SK-MEL-5 (cell line): ENCODE measurements around the gene SMIM30. TPM values are rescaled to one million over a fixed set of nuclear protein-coding genes. Genes with fewer than 3 reads are reported as not detected.
"Not testable (repeated sequence)": the region's sequence is repeated elsewhere in the genome, so short reads cannot be mapped to it uniquely, and the experiment has no call there.

Experiments
- DNase-seq: peaks from one replicate; pipeline ENCODE4 v3.0.0-alpha.2; 2016; ENCODE audit warnings: low read depth, low spot score
- in situ Hi-C: cut with HindIII; loops from 2 replicates; pipeline ENCODE4 v1.10.0; 2016; ENCODE audit warnings: low sequenced_read_pairs, high pct_unique_total_duplicates, low pct_unique_long_range_greater_than_20kb
- polyA plus RNA-seq, 2 experiments: library from polyadenylated mRNA; depleted of rRNA; stranded (reverse); fragments of >200 nt; gene quantifications; 2 replicates each; pipeline ENCODE4 v1.2.3, GENCODE V29; 2015
- total RNA-seq: library from RNA; depleted of rRNA; stranded (reverse); fragments of >200 nt; shearing (Covaris generic); gene quantifications from 2 replicates; pipeline ENCODE4 v1.2.3, GENCODE V29; 2014; rRNA removed

The SMIM30 gene, protein sequence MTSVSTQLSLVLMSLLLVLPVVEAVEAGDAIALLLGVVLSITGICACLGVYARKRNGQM
- 234 and 248 TPM in 2 replicates for total RNA-seq
- 102 and 114 TPM in 2 replicates for polyA plus RNA-seq (2015; cell fraction: cytosol; rRNA removed)
- polyA plus RNA-seq (2015; cell fraction: nucleus; rRNA removed), result 60.3 and 74.5 TPM in 2 replicates

DNA sequence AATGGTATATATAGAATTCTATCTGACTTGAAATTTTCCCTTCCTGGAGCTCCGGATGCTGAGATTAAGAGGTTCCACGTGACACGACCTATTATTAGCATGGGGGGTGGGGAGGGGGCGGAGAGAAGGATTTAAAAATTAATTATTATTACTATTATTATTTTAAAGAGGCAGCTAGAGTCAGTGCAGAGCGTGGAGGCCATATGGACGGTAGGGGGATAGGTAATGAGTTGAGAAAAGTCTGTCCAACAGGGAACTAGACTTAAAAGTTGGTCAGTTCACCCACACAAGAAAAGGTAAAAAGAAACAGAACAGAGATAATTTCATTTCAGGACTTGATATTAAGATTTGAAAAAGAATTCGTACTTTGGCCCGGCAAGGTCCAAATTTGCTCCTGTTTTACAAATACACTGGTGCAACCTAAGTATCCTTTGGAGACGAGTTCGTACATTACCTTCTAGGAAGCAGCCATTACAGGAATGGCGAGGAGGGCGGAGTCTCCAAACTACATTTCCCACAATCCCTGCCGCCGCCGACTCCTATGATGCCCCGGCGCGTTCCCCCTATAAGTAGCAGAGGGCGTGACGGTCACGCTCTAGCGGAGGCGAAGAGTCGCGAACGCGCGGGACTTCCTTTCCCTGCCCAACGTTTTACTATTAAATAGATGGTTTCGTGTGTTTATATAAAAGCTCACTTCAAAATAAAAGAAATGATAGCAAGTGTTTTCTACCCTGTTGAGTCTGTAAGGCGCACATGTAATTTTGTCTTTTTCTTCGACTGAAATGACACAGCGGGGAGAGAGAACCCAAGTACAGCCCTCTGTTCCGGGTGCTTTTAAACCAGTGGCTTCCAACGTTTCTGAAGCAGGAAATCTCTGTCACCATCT lies at the start of gene SMIM30:
TSS of gene SMIM30 (minus strand) at position 481 of the 886 bp plus-strand sequence. CDS start 976 bp downstream, outside the sequence.
- in situ Hi-C loops, result no loop called here
- peak; percentile 95 for DNase-seq

DNA sequence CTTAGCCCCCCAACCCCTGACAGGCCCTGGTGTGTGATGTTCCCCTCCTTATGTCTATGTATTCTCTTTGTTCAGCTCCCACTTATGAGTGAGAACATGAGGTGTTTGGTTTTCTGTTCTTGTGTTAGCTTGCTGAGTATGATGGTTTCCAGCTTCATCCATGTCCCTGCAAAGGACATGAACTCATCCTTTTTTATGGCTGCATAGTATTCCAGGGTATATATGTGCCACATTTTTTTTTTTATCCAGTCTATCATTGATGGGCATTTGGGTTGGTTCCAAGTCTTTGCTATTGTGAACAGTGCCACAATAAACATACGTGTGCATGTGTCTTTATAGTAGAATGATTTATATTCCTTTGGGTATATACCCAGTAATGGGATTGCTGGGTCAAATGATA lies 47.8 kb upstream of the SMIM30 start:
- DNase-seq, in situ Hi-C loops: not testable (repeated sequence)

DNA sequence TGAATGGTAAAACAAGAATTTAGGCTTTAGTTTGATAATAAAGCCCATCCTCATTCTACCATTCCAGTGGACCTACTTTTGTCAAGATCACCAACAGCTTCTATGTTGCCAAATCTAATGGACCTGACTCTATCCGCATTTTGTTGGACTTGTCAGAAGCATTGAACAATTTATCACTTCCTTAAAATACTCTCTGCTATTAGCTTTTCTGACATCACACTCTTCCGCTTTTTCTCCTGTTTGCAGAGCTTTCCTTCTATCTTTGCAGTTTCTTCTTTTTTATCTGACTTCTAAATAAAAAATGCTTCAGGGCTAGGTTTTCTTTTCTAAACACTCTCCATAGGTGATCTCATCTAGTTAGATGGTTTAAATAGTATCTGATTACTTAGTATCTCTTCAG lies 42.7 kb upstream of the SMIM30 start:
- no peak for DNase-seq
- in situ Hi-C loops, result no loop called here

DNA sequence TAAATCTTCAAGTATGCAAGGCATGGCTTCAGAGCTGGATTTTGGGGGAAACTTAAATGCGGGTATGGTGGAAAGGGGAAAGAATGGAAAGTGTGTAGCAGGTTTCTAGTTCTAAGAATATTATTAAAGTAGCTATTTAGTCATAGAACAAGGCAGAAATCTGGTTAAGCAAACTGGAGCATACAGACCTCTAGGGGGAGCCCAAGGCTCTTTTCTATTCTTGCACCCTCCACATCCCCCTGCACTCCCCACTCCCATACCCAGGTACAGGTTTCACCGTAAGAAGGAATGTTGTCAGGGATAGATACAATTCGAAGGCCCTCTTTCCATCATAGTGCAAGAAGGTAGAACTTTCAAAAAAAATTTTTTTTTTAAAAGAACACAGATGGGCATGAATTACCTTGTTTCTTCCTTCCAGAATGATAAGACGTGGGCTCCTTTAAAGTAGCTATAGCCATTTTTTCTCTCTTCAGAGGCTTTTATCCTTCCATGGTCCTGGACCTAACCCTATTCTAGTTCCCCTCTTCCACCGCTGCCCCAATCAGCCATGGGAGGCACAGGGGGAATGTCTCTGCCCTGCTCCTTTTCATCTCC lies 41.5 kb upstream of the SMIM30 start:
- in situ Hi-C loops, result no loop called here
- DNase-seq, result peak; percentile 78

DNA sequence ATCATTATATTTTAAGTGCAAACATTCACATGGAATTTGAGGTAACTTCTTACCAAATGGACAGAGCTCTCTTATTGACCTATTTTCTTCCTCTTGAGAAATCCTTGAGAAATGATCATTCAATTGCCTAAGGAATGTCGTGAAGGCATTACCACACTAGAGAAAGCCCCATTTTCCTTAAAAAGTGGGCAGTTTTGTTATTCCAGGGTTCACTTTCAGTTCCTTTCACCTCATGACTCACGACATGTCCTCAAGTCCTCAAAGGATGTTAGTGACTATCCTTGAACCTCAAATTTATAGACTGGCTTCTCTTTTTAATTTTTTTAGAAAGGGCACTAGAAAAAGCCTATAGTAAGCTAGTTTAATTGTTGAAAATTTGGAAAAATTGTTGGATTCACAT lies 40.4 kb upstream of the SMIM30 start:
- in situ Hi-C loops, result no loop called here
- DNase-seq, result no peak

DNA sequence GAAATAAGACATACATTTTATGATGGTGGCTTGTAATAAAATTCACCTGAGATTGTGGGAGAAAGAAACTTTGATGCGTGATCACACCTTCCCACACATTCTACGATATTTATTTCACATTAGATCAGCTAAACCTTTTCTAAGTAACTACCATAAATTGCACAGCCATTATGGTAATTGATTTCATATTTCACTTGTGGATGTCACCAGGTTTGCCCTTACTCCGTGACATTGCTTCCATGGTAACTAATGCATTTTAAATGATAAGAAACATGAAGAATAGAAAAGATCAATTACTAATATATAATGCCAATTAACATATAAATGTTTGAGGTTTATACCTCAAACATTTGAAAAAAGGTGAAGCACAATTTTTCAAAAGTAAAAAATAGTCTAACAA lies 35.8 kb upstream of the SMIM30 start:
- in situ Hi-C loops, result no loop called here
- no peak for DNase-seq

DNA sequence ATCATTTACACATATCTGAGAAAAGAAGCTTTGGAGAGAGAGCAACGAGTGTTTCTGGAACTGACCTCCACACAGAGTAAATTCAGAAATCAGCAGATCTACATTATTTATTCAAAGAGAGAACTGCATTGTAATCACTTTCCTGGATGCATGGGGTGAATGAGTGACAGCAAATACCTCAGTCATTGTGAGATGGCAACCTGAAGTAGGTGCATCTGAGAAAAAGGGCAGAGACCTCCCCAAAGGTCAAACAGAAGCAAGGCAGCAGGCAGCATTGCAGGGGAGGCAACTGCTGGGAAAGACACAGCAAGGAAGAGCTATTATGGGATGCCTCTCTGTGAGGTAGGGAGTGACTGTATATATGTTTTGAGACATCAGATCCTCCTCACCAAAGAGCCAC lies 26.5 kb upstream of the SMIM30 start:
- no peak for DNase-seq
- in situ Hi-C loops, result no loop called here

DNA sequence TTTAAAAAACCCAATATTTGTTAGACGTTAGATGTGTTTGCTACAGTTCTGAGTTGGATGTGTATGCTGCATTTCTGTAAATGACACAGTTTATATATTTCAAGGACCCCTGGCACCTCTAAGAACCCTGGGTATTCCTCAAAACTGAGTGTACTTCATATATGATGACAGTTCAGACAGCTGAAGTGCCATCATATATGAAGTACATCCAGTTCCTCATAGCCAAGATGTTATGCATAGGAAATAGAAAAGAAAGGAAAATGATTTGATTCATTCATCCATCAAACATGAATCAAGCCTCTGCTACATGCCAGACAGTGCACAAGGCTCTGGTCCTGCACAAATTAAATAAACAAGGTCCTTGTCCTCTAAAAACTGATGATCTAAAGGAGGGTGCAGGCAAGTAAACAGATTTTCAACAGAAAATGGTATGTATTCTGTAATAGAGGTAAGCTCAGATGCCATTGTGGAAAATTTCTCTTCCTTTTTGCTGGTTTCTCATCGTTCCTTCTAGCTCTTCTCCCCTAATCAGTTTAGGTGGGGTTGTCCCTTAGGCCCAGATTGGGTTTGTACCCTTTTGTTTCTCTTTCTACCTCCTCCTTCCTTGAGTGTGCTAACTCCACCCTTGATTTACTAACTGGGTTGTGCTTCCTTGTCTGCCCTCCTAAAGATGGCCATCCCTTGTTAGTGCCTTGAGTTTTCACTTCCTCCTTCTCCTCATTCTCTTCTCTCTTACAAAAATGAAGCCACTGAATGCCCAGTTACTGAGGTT lies 25.3 kb upstream of the SMIM30 start:
- in situ Hi-C loops, result no loop called here

DNA sequence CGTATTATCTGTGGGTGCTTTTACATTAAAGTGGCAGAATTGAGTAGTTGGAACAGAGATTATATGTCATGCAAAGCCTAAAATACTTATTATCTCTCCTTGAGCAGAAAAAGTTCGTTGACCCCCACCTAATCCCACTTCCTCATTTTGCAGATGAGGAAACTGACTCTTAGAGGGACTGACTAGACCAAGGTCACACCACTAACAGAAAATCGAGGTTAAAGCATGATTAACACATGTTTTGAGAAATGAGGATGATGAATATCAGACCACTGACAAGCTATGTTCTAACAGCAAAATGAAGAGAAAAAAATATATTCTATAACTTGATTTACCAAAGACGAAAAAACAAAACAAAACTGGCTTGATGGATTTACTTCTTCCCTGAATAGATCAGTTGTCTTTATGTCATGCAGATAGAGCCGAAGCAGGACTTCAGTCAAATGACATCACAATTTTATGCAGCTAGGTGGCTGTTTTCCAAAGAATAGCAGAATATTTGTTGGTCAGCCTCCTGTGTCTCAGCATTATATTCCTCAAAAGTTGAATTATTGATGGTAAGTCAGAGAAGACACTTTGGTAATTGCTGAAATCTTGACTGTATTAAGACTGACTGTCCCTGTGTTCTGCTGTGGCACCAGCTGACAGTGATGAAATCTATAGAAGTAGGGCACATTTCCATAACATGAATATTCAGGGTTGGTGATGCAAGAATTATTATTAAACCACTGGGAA lies 24.2 kb upstream of the SMIM30 start:
- no peak for DNase-seq
- in situ Hi-C loops, result no loop called here

More for the DNA sequence above, 25.3 kb upstream of the SMIM30 start:
- no peak for DNase-seq

DNA sequence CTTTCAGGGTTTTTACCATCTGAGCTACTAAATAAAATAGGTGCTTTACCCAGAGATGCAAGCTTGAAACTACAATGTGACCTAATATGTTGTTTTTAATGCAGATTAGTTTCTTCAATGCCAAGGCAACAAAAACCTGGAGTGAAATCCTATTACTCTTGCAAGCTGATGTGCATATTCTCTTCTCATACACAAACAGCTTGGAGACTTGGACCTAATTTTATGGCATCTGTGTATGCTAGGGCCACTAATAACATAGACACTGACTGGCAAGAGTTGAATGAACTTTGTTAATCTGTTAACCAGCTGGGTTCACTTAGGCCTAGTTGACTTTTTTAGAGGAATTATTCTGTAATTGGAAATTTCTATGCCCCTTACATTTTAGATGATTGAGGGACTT lies 23.4 kb upstream of the SMIM30 start:
- no peak for DNase-seq

DNA sequence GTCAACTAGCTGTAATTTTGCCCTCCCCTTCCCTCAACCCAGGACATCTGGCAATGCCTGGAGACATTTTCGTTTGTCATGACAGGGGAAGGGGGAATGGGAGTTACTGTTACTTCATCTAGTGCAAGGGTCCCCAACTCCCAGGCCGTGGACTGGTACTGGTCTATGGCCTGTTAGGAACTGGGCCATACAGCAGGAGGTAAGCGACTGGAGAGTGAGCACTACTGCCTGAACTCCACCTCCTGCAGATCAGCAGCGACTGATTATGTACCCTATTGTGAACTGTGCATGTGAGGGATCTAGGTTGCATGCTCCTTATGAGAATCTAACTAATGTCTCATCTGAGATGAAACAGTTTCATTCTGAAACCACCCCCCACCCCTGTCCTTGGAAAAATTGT lies 22.6 kb upstream of the SMIM30 start:
- in situ Hi-C loops, result no loop called here
- DNase-seq, result no peak

More for the DNA sequence above, 23.4 kb upstream of the SMIM30 start:
- in situ Hi-C loops, result no loop called here

DNA sequence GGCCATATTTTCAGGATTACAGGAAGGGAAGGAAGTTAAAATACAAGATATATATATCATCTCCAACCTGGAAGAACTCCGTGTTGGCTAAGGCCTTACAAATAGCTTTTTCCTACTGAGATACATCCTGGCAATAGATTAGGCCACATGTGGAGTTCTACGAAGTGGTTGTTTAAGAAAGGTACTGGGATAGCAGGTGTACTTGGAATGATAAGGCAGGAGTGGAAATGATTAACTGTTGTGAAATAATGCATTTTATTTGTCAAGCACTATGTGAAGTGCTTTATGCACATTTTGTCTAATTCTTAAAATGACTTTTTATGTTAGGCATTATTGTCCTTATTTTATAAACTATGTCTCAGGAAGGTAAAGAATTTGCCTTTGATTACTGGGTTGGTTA lies 18.9 kb upstream of the SMIM30 start:
- DNase-seq, result no peak
- in situ Hi-C loops, result no loop called here

DNA sequence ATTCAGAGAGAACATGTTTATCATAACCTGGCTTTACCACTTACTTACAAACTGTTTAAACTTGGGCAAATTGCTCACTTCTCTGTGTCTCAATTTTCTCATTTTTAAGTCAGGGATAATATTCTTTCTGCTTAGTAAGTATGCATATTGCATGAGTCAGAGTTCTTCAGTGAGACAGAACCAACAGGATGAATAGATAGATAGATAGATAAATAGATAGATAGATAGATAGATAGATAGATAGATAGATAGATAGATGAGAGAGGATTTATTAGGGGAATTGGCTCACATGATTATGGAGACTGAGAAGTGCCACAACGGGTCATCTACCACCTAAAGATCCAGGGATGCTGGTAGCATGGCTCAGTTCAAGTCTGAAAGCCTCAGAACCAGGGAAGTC lies 15.7 kb upstream of the SMIM30 start:
- no peak for DNase-seq
- in situ Hi-C loops, result no loop called here

DNA sequence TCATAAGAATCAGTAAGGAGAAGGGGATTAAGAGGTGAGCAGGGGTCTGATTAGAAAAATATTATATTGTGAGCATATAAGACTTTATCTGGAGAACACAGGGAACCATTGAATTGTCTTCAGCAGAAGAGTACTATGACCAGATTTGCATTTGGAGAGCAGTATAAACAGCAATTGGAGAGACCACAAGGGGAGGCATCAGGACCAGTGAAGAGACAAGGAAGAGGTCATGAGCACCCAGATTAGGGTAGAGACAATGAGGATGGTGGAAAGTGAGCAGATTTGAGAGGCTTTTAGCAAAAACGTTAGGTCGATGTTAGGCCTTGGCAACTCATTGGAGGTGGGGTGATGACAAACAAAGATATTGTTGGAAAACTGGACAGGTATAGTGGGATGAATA lies 13.0 kb upstream of the SMIM30 start:
- in situ Hi-C loops, result no loop called here
- peak; percentile 9 for DNase-seq

DNA sequence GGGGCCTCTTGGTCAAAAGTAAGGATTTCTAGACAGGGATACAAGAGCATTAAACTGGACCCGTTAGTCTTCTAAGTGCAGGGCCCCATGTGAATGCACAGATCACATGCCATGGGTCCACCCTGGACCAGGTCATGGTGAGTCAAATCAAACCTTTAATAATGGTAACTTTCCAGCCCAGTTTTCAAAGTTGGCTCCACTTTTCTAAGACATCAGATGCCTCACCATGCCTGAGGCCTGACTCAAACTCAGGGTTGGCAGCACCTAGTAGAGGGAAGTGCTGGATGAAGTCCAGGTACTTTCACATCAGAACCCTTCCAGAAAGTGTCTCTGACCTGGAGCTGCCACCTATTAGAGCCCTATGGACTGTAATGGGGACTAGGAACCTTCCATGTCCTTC lies 9.7 kb upstream of the SMIM30 start:
- DNase-seq, result no peak

DNA sequence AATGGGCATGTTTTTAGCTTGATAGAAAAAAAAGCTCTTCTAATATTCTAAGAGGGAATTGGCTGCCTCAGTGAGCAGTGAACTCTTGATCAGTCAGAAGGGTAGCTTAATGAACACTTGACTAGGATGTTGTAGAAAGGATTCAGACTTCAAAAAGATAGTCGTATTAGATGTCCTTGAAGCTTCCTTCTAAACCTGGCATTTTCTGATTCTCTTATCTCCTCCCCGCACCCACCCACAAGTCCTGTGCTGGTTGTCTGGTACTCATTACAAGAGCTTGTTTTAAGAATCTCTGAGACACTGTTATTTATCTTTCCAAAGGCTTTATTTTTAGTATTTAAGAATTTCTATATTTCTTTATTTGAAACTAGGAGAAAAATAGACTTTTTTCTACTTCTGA lies 7.4 kb upstream of the SMIM30 start:
- in situ Hi-C loops, result no loop called here

More for the DNA sequence above, 9.7 kb upstream of the SMIM30 start:
- in situ Hi-C loops, result no loop called here

DNA sequence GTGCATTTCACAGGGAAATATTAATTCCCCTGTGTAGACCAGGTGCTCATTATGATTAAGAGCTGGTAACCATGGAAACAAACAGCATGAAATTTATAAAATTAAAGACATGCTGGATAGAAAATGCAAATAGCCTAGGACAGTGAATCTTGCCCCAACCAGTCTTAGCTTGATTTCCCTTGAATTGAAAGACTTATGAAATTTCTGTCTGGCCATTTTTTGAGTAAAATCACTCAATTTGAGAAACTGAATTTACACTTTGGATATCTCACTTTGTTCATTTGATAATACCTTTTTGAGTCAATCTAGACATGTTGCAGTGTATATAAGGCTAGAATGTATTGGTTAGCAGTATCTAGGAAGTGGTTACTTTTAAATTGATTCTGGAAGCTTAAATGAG lies 4.4 kb upstream of the SMIM30 start:
- no peak for DNase-seq
- in situ Hi-C loops, result no loop called here

More for the DNA sequence above, 7.4 kb upstream of the SMIM30 start:
- DNase-seq, result no peak
